ENCODE data around the gene TJP1. TPM values are rescaled to one million over a fixed set of nuclear protein-coding genes. Genes with fewer than 3 reads are reported as not detected.
"Not testable (repeated sequence)": the region's sequence is repeated elsewhere in the genome, so short reads cannot be mapped to it uniquely, and the experiment has no call there.

Gene TJP1
- total and polyA plus RNA-seq, 7 experiments from 2014 or later = not detected

GRCh38 chr15:29765898-29766527, 56.3 kb downstream of the TJP1 start:
- Mint-ChIP-seq H3K36me3 (no peaks in the 10 kb centered on the region), H3K27ac (no peak overlapping the region), H3K9me3 (no peaks in the 10 kb centered on the region), H3K27me3 (peaks cover 0 to 69% (median 34%) of the 10 kb centered on the region in 5 donors), H3K4me3 (no peak overlapping the region), H3K4me1 (no peaks in the 10 kb centered on the region)
- ATAC-seq (no peak), DNase-seq (no peak)
- Histone ChIP-seq H3K9me3 (ENCODE audit: control insufficient read depth in 2 of 3, low read length in 3 of 3) (no peaks in the 10 kb centered on the region), H3K4me1 (ENCODE audit: control insufficient read depth in 2 of 2, insufficient read depth in 2 of 2, low read length in 2 of 2) (no peaks in the 10 kb centered on the region), H3K4me3 (ENCODE audit: low read length) (no peak overlapping the region), H3K27ac (ENCODE audit: low read depth, low read length) (no peak overlapping the region), H3K27me3 (ENCODE audit: control insufficient read depth in 2 of 2, insufficient read depth in 2 of 2, low read length in 2 of 2) (no peaks in the 10 kb centered on the region), H3K36me3 (ENCODE audit: control insufficient read depth in 2 of 3, insufficient read depth in 3 of 3, low read length in 3 of 3) (no peaks in the 10 kb centered on the region)
- POLR2A ChIA-PET = no interaction called here
- CTCF ChIA-PET = no interaction called here
- intact Hi-C loops (cut with micrococcal nuclease) = no loop called here

GRCh38 chr15:29765234-29765841, 56.9 kb downstream of the TJP1 start:
- ChIA-PET CTCF (no interaction called here), POLR2A (no interaction called here)
- no peak for DNase-seq
- Histone ChIP-seq H3K4me3 (ENCODE audit: low read length) (no peak overlapping the region), H3K9me3 (ENCODE audit: control insufficient read depth in 2 of 3, low read length in 3 of 3) (no peaks in the 10 kb centered on the region), H3K36me3 (ENCODE audit: control insufficient read depth in 2 of 3, insufficient read depth in 3 of 3, low read length in 3 of 3) (no peaks in the 10 kb centered on the region), H3K27me3 (ENCODE audit: control insufficient read depth in 2 of 2, insufficient read depth in 2 of 2, low read length in 2 of 2) (no peaks in the 10 kb centered on the region), H3K4me1 (ENCODE audit: control insufficient read depth in 2 of 2, insufficient read depth in 2 of 2, low read length in 2 of 2) (no peaks in the 10 kb centered on the region), H3K27ac (ENCODE audit: low read depth, low read length) (no peak overlapping the region)
- H3K4me3 Mint-ChIP-seq = no peak overlapping the region
- no peaks in the 10 kb centered on the region for H3K4me1 Mint-ChIP-seq
- H3K9me3 Mint-ChIP-seq = no peaks in the 10 kb centered on the region
- H3K36me3 Mint-ChIP-seq = no peaks in the 10 kb centered on the region
- H3K27ac Mint-ChIP-seq = no peak overlapping the region
- peaks cover 0 to 68% (median 33%) of the 10 kb centered on the region in 5 donors for H3K27me3 Mint-ChIP-seq
- intact Hi-C loops (cut with micrococcal nuclease) = no loop called here
- no peak for ATAC-seq

- ChIA-PET POLR2A (no interaction called here), CTCF (no interaction called here)
- no peaks in the 10 kb centered on the region for H3K4me1 Mint-ChIP-seq
- no peak overlapping the region for H3K4me3 ChIP-seq (ENCODE audit: low read length)
- no peaks in the 10 kb centered on the region for H3K27me3 ChIP-seq (ENCODE audit: control insufficient read depth in 2 of 2, insufficient read depth in 2 of 2, low read length in 2 of 2)
- ATAC-seq (no peak), DNase-seq (no peak)
- no peak overlapping the region for H3K27ac Mint-ChIP-seq
- no peak overlapping the region for H3K4me3 Mint-ChIP-seq
- H3K36me3 Mint-ChIP-seq = no peaks in the 10 kb centered on the region
- H3K36me3 ChIP-seq (ENCODE audit: control insufficient read depth in 2 of 3, insufficient read depth in 3 of 3, low read length in 3 of 3) = no peaks in the 10 kb centered on the region
- peaks cover 5 to 53% (median 27%) of the 10 kb centered on the region in 5 donors for H3K27me3 Mint-ChIP-seq
- no peaks in the 10 kb centered on the region for H3K4me1 ChIP-seq (ENCODE audit: control insufficient read depth in 2 of 2, insufficient read depth in 2 of 2, low read length in 2 of 2)
- intact Hi-C loops (cut with micrococcal nuclease) = no loop called here
- no peaks in the 10 kb centered on the region for H3K9me3 Mint-ChIP-seq
- H3K27ac ChIP-seq (ENCODE audit: low read depth, low read length) = no peak overlapping the region
- no peaks in the 10 kb centered on the region for H3K9me3 ChIP-seq (ENCODE audit: control insufficient read depth in 2 of 3, low read length in 3 of 3)
Observed at GRCh38 chr15:29759596-29759995, 62.7 kb downstream of the TJP1 start.

GRCh38 chr15:29756358-29757267, 65.7 kb downstream of the TJP1 start:
- Histone ChIP-seq H3K27me3 (ENCODE audit: control insufficient read depth in 2 of 2, insufficient read depth in 2 of 2, low read length in 2 of 2) (no peaks in the 10 kb centered on the region), H3K27ac (ENCODE audit: low read depth, low read length) (no peak overlapping the region), H3K36me3 (ENCODE audit: control insufficient read depth in 2 of 3, insufficient read depth in 3 of 3, low read length in 3 of 3) (no peaks in the 10 kb centered on the region), H3K4me3 (ENCODE audit: low read length) (no peak overlapping the region), H3K9me3 (ENCODE audit: control insufficient read depth in 2 of 3, low read length in 3 of 3) (no peaks in the 10 kb centered on the region), H3K4me1 (ENCODE audit: control insufficient read depth in 2 of 2, insufficient read depth in 2 of 2, low read length in 2 of 2) (no peaks in the 10 kb centered on the region)
- Mint-ChIP-seq H3K4me3 (no peak overlapping the region), H3K36me3 (no peaks in the 10 kb centered on the region), H3K27me3 (peaks cover 12 to 49% (median 32%) of the 10 kb centered on the region in 5 donors), H3K27ac (no peak overlapping the region), H3K4me1 (no peaks in the 10 kb centered on the region), H3K9me3 (peaks cover 0 to 2% (median 0%) of the 10 kb centered on the region in 11 donors)
- DNase-seq (no peak), ATAC-seq (no peak)
- intact Hi-C loops (cut with micrococcal nuclease) = no loop called here
- POLR2A ChIA-PET = no interaction called here
- CTCF ChIA-PET = no interaction called here

GRCh38 chr15:29754009-29754408, 68.3 kb downstream of the TJP1 start:
- intact Hi-C loops (cut with micrococcal nuclease); H3K4me3 Mint-ChIP-seq; H3K9me3 Mint-ChIP-seq; H3K4me1 ChIP-seq (ENCODE audit: control insufficient read depth in 2 of 2, insufficient read depth in 2 of 2, low read length in 2 of 2); CTCF ChIA-PET; H3K27ac Mint-ChIP-seq; H3K36me3 ChIP-seq (ENCODE audit: control insufficient read depth in 2 of 3, insufficient read depth in 3 of 3, low read length in 3 of 3); H3K4me3 ChIP-seq (ENCODE audit: low read length); ATAC-seq; H3K4me1 Mint-ChIP-seq; H3K27ac ChIP-seq (ENCODE audit: low read depth, low read length); H3K9me3 ChIP-seq (ENCODE audit: control insufficient read depth in 2 of 3, low read length in 3 of 3); DNase-seq; POLR2A ChIA-PET; H3K36me3 Mint-ChIP-seq; H3K27me3 ChIP-seq (ENCODE audit: control insufficient read depth in 2 of 2, insufficient read depth in 2 of 2, low read length in 2 of 2): not testable (repeated sequence)
- H3K27me3 Mint-ChIP-seq = peaks cover 12 to 63% (median 35%) of the 10 kb centered on the region in 5 donors

- Histone ChIP-seq H3K4me3 (ENCODE audit: low read length) (no peak overlapping the region), H3K9me3 (ENCODE audit: control insufficient read depth in 2 of 3, low read length in 3 of 3) (no peaks in the 10 kb centered on the region), H3K36me3 (ENCODE audit: control insufficient read depth in 2 of 3, insufficient read depth in 3 of 3, low read length in 3 of 3) (no peaks in the 10 kb centered on the region), H3K27me3 (ENCODE audit: control insufficient read depth in 2 of 2, insufficient read depth in 2 of 2, low read length in 2 of 2) (no peaks in the 10 kb centered on the region), H3K4me1 (ENCODE audit: control insufficient read depth in 2 of 2, insufficient read depth in 2 of 2, low read length in 2 of 2) (no peaks in the 10 kb centered on the region), H3K27ac (ENCODE audit: low read depth, low read length) (no peak overlapping the region)
- peaks cover 12 to 65% (median 38%) of the 10 kb centered on the region in 5 donors for H3K27me3 Mint-ChIP-seq
- H3K4me3 Mint-ChIP-seq = no peak overlapping the region
- H3K9me3 Mint-ChIP-seq = peaks cover 0 to 2% (median 0%) of the 10 kb centered on the region in 11 donors
- no peak for DNase-seq
- H3K36me3 Mint-ChIP-seq = no peaks in the 10 kb centered on the region
- no peaks in the 10 kb centered on the region for H3K4me1 Mint-ChIP-seq
- ChIA-PET POLR2A (no interaction called here), CTCF (no interaction called here)
- intact Hi-C loops (cut with micrococcal nuclease) = no loop called here
- H3K27ac Mint-ChIP-seq = no peak overlapping the region
- no peak for ATAC-seq
Observed at GRCh38 chr15:29753506-29753905, 68.8 kb downstream of the TJP1 start.
